H1 (cell line): ENCODE data around the gene SPOCK1. TPM values are rescaled to one million over a fixed set of nuclear protein-coding genes. Genes with fewer than 3 reads are reported as not detected.

Experiments
- RXRA ChIP-seq: IDR thresholded peaks from 2 replicates; pipeline ENCODE4 v1.6.1; 2011; ENCODE audit warnings: low read depth, mild to moderate bottlenecking, low read length, moderate library complexity; ENCODE audit not compliant: insufficient read depth
- SAP30 ChIP-seq: fragments of 300-600 bp; sonication (generic); IDR thresholded peaks from 2 replicates; pipeline ENCODE4 v1.7.1; 2012; ENCODE audit warnings: low read length, moderate library complexity, mild to moderate bottlenecking, inconsistent platforms; ENCODE audit not compliant: insufficient read depth, insufficient replicate concordance
- SIN3A ChIP-seq, 2 experiments: IDR thresholded peaks in 1 of 2; conservative IDR thresholded peaks in 1 of 2; 2 replicates each; pipeline ENCODE4 v1.6.1; 2011 to 2012; ENCODE audit warnings: low read length in 2 of 2, improper control_type of control experiment in 1 of 2, low read depth in 1 of 2, mild to moderate bottlenecking in 1 of 2
- SIRT6 ChIP-seq: IDR thresholded peaks from one replicate; pipeline ENCODE4 v1.7.1; 2012; ENCODE audit warnings: low read length, inconsistent platforms
- SP2 ChIP-seq: IDR thresholded peaks from 2 replicates; pipeline ENCODE4 v1.6.1; 2012; ENCODE audit warnings: mild to moderate bottlenecking, low read length, inconsistent platforms
- SUZ12 ChIP-seq: fragments of 200-600 bp; sonication (generic); IDR thresholded peaks from 2 replicates; pipeline ENCODE4 v1.6.1; 2012; ENCODE audit warnings: mild to moderate bottlenecking, inconsistent platforms, low read length, moderate library complexity, mixed read lengths
- polyA plus RNA-seq, 7 experiments: library from polyadenylated mRNA; depleted of rRNA in 3 of 7; stranded (reverse) in 5 of 7; unstranded in 2 of 7; fragments of >200 nt in 5 of 7; fragments of 200-250 nt in 2 of 7; gene quantifications; 1 replicate in 5 of 7; 2 replicates in 1 of 7; 4 replicates in 1 of 7; pipeline versions ENCODE4 v1.2.1 to v1.2.3, GENCODE V29; 2011 to 2013; ENCODE audit warnings: missing spikeins in 2 of 7, mixed read lengths in 2 of 7
- total RNA-seq: library from RNA; stranded (reverse); fragmentation: NEBNext Ultra II Directional; extraction: Animal tissue kit (Norgen Biotek cat#: 25700); gene quantifications from 2 replicates; pipeline ENCODE4 v1.2.1, GENCODE V29; 2021

Gene SPOCK1
- total and polyA plus RNA-seq, 2 of the 8 experiments (the other 6 are each of a cell fraction or from before 2014, with no cell fraction given), result 6.9 to 18.1 TPM

DNA sequence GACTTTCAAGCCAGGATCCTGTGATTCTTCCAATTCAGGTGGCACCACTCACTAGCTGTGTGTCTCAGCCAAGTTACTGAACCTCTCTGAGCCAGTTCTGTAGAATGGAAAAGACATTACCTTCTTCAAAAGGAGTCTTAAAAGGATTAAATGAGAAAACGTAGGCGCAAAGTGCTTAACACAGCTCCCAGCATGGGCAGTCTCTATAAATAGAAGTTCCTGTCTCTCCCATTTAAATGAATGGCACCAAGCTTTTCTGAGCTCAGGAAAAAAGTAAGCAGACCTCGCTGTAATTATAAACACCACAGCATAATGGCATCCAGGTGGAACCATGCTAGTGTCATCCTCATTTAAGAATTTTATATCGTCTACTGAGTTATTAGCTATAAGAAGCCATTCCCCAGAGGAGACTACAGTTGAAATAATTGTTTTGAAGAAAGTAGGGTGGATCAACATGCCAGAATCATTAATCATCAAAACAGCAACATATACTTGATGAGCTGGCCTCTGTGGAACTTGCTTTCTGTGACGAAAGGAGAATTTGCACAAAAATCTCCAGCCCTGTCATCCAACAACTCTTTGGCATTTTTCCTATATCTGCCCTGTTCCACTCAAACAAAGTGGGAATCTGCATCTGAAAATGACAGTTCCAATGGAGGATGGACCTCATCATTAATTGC is 188.9 kb downstream of the SPOCK1 start (continued):
- TF ChIP-seq RXRA, result no peak
- TF ChIP-seq SP2, result no peak
- no peak for TF ChIP-seq SAP30
- TF ChIP-seq SUZ12, result no peak
- no peak for TF ChIP-seq SIRT6
- TF ChIP-seq SIN3A (conservative IDR thresholded peaks at IDR 0.05 in 1 of 2, IDR thresholded peaks at IDR 0.05 in 1 of 2; ENCODE audit: low read depth in 1 of 2, low read length in 2 of 2), result no peak
